AG04449 (cell line): ENCODE results near the gene VAV2.

Experiments
- CTCF ChIA-PET: fragments of 350-600 bp; formaldehyde crosslinking; extraction: SDS; loops from one replicate; lab custom pipeline; 2021; ENCODE audit warnings: antibody characterized with exemption; lab: Yijun Ruan, JAX
- POLR2A ChIA-PET: fragments of 400-600, 350-600 bp; formaldehyde crosslinking; extraction: SDS; loops from one replicate; lab custom pipeline; 2020; ENCODE audit warnings: antibody characterized with exemption, inconsistent platforms; lab: Yijun Ruan, JAX
- DNase-seq: peaks from one replicate; pipeline ENCODE4 v3.0.0-alpha.2; 2010; ENCODE audit warnings: low read depth, low spot score
- H3K4me3 ChIP-seq: 2 replicates; pipeline ENCODE4 v1.5.1; 2011; ENCODE audit warnings: low read depth, mild to moderate bottlenecking, control low read depth, low read length
- TF ChIP-seq, protein P1 (sequence below): IDR thresholded peaks from one replicate; pipeline ENCODE4 v1.5.1; 2011; ENCODE audit warnings: mild to moderate bottlenecking, moderate library complexity, low read length, control low read depth, inconsistent platforms; ENCODE audit not compliant: insufficient read depth; ENCODE audit errors: missing control alignments

The VAV2 gene

DNA sequence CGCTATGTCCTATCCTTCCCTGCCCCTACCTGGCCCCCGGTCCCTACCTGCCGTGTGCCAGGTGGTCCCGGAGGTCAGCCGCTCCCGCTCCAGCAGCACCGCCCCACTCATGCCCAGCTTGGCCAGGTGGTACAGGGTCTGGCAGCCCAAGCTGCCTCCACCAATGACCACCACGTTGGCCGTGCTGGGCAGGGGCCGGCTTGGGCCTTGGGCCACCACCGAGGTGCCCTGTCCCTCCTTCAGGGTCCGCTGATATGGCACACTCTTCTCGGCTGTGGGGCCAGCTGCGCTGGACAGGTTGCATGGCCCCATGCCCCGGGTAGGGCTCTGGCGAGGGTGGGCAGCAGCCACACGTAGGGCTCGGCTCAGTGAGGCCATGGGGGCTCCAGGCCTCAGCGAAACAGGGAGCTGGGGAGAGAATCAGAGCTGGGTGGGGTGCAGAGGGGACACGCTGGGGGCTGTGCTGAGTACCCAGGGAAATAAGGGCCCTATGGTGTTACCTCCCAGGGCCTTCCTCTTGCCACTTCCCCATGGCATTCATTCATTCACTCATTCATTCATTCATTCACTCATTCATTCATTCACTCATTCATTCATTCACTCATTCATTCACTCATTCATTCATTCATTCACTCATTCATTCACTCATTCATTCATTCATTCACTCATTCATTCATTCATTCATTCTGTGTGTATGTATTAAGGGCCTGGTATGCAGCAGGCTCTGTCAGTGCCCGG lies 258.2 kb downstream of the VAV2 start:
- ChIA-PET POLR2A (no interaction called here), CTCF (interaction anchor here (0.8 to 2.3 kb wide), 2 partner anchors 9 to 17 kb away, joined by 3 to 12 read pairs; no protein-coding TSS in a partner anchor)
- TF ChIP-seq, protein P1, sequence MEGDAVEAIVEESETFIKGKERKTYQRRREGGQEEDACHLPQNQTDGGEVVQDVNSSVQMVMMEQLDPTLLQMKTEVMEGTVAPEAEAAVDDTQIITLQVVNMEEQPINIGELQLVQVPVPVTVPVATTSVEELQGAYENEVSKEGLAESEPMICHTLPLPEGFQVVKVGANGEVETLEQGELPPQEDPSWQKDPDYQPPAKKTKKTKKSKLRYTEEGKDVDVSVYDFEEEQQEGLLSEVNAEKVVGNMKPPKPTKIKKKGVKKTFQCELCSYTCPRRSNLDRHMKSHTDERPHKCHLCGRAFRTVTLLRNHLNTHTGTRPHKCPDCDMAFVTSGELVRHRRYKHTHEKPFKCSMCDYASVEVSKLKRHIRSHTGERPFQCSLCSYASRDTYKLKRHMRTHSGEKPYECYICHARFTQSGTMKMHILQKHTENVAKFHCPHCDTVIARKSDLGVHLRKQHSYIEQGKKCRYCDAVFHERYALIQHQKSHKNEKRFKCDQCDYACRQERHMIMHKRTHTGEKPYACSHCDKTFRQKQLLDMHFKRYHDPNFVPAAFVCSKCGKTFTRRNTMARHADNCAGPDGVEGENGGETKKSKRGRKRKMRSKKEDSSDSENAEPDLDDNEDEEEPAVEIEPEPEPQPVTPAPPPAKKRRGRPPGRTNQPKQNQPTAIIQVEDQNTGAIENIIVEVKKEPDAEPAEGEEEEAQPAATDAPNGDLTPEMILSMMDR = no peak
- no peak for DNase-seq
- no peak overlapping the region for H3K4me3 ChIP-seq

GRCh38 chr9:133733421-133733795 lies 258.7 kb downstream of the VAV2 start:
- ChIA-PET CTCF (interaction anchor here (1.4 to 2.3 kb wide), 2 partner anchors 9 to 261 kb away, joined by 3 to 12 read pairs; no protein-coding TSS in a partner anchor), POLR2A (no interaction called here)
- no peak for DNase-seq
- TF ChIP-seq, protein P1 = no peak
- no peak overlapping the region for H3K4me3 ChIP-seq

GRCh38 chr9:133732639-133733408 lies 259.3 kb downstream of the VAV2 start:
- POLR2A ChIA-PET = no interaction called here
- no peak for DNase-seq
- no peak overlapping the region for H3K4me3 ChIP-seq
- TF ChIP-seq, protein P1 = no peak
- CTCF ChIA-PET = interaction anchor here (1.4 to 2.3 kb wide), 3 partner anchors 10 to 262 kb away, joined by 3 to 12 read pairs (median 6); no protein-coding TSS in a partner anchor

DNA sequence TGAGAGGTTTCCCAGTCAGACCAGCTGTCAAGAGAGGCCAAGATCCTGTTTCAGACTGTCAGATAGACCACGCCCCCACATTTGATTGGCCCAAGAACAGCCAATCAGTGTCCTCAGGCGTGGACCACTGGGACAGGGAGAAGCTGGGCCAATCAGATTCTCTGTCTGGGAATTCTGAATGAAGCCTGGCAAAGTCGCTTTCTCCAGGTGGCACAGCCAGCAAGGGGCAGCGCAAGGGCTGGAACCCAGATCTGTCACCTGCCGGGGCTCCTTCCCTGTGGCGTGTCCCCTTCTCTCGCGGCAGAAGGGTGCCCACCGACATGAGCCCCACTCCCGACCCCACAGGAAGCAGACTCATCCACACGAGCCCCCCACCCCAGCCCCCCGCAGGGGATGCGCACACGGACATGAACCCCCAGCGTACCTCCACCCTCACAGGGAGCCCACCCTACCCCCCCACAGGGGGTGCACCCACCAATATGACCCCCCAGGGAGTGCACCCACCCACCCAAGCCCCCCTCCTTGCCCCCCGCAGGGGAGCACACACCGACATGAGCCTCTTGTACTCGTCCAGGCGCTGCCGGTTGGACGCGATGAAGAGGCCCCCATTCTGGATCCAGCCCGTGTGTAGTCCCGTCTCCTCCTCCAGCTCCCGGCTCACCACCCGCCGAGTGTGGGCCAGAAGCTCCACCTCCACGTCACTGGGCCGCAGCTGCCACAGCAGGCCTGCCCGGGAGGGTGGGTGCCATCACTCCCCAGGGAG lies 260.1 kb downstream of the VAV2 start:
- DNase-seq = no peak
- CTCF ChIA-PET = interaction anchor here (1.4 to 2.1 kb wide), 2 partner anchors 11 to 263 kb away, joined by 3 to 6 read pairs; no protein-coding TSS in a partner anchor
- TF ChIP-seq, protein P1 = no peak
- POLR2A ChIA-PET = no interaction called here
- H3K4me3 ChIP-seq = no peak overlapping the region

DNA sequence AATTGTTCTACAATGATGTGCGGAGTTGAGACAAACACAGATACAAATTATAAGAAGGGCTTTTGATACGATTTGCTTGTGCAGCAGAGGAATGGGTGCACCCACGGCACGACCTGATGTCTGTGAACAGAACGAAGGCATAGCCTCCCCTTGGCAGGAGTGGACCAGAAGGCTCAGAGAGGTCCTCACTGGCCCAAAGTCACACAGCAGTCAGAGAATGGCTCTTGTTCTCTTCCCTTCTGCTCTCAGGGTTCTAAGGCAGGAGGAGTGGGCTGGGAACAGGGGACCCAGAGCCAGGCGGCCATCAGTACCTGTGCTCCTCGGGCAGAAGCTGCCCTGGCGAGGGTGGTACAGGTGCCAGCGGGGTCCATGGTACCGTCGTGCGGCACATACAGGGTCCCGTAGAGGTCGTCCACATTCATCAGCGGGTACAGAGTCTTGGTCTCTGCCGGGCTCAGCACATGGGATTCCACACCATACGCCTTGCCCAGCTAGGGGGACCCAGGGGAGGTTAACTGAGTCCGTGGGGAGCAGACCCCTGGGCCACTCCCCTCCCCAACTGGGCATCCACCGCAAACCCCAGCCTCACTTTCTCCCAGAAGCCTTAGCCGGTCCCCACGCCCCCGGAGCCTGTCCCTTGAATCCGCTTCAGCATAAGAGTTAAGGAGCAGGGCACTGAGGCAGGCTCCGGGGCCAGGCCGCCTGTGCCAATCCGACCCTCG lies 261.0 kb downstream of the VAV2 start:
- TF ChIP-seq, protein P1 = no peak
- POLR2A ChIA-PET = no interaction called here

More for the DNA sequence above, 261.0 kb downstream of the VAV2 start:
- DNase-seq = no peak
- CTCF ChIA-PET = interaction anchor here (2.1 kb wide), 1 partner anchor 11 kb away, joined by 6 read pairs; no protein-coding TSS in a partner anchor
- no peak overlapping the region for H3K4me3 ChIP-seq
